Activated CD8-positive, alpha-beta memory T cell treated with anti-CD3 and anti-CD28 coated beads, Interleukin-2, amount 50 U/mL, for 1 hour (primary cell): ENCODE results near the gene ISY1.
"Not testable (repeated sequence)": the region's sequence is repeated elsewhere in the genome, so short reads cannot be mapped to it uniquely, and the experiment has no call there.

Source experiments
- DNase-seq: peaks from one replicate; pipeline ENCODE4 v3.0.0-alpha.2; 2020; ENCODE audit errors: extremely low read depth

ISY1 gene

DNA sequence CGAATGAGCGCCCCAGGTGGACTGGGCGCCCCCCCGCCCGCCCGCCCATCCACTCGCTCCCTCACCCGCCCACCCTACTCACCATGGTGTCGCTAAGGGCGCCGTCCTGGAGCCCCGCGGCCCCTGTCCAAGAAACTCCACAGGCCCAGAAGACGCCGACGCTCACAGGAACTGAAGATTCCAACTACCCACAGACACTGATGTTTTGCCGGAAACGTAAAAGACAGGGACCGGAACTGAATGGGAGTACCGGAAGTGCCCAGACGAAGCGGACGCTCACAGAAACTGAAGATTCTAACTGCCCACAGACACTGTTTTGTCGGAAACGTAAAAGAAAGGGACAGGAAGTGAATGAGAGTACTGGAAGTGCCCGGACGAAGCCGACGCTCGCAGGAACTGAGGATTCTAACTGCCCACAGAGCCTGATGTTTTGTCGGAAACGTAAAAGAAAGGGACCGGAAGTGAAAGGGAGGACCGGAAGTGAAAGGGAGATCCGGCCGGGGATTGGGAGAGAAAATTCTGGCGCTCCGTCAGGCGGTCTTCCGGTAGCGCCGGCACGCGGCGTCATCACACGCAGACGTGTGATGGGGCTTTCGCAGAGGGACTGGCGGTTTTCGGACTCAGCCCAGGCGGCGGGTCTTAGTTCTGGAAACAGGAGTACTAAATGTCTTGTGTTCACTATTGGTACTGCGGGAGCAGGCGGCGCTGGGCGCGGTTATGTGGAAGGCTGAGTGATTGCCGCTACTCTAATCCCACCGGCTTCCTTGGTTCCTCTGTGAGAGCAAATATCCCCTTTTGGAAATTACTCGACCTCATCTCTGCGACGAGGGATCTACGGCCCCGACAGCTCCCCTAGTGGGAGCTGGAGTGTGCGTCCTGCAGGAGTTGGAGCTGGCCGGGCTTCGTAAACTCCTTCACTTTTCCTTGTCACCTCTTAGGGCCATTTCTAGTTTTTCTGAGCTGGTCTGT lies at the start of gene ISY1:
Gene ISY1 (minus strand): TSS at position 173 of the 969 bp plus-strand sequence. CDS start 88 bp downstream, at position 85.
- DNase-seq: peak; percentile 77

GRCh38 chr3:129207479-129207878 lies 46.6 kb upstream of the ISY1 start:
- no peak for DNase-seq

DNA sequence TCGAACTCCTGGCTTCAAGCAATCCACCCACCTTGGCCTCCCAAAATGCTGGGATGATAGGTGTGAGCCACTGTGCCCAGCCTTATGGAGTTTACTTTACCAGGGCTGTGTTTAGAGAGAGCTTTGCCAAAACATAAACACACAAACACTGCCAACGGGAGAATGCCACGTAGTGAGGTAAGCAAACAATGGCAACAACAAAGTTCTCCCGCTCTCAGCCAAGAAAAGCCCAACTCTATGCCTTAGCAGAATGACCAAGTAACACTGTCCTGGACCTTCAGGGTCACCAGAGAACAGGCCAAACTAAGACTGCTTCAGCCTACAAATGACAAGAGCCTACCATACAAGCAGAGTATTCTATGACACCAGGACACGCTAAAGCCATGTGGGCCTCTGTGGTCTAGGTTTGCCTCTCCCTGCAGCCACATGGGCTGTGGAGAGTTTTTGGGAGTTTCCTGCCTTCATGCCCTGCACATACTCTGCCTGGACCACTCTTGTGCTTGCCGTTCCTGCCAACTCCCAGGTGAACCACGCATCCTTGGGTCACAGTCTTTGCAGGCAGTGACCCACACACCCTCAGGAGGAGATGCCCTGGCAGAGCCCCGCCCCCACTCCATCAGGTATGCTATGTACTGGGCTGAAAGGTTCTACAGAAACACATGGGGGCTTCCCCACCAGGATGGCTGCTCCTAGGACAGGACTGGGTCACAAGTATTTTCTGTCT lies 44.4 kb upstream of the ISY1 start:
- DNase-seq: no peak

DNA sequence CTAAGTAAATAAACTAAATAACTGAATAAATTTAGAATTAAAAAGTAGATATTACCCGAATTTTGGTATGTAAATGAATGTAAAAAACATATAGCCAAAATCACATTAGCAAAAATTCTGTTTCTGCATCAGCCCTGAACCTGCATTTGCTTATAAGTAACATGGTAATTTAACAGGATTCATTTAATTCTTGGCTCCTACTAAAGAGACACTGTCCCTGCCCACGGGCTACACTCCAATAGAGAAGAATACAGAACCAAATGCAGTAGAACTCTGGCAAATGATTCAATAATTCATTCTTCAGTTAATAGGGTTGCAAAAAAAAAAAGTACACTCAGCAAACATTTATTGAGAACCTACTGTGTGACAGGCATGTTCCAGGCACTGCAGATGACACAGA lies 43.6 kb upstream of the ISY1 start:
- no peak for DNase-seq

GRCh38 chr3:129199366-129199765 lies 38.5 kb upstream of the ISY1 start:
- DNase-seq: no peak

- DNase-seq: no peak
These were observed 36.5 kb upstream of the ISY1 start for GRCh38 chr3:129197321-129197720.

- no peak for DNase-seq
These were observed 35.7 kb upstream of the ISY1 start for GRCh38 chr3:129196601-129197000.

DNA sequence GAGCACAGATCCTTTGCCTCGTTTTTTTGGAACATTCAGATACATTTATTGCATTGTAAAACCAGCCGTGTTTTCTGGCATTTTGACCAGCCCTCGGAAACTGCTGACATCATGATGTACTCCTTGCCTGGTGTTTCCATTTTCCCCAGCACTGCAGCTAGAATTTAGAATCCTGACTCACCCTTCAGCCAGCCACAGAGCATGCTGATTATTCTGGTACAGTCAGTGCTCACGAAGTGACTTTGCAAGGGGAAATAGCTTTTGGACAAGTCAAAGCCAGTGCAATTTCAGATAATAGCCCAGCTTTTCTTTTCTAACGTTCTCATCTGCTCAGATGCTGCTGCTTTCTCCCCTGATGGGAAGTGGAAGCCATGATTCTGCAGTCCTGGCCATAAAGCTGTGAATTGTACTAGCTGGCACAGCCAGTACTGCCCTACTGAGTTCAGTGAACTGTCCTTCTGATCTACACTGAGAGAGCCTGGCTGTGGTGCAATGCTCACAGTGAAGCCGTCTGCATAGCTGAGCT lies 34.9 kb upstream of the ISY1 start:
- DNase-seq: no peak

DNA sequence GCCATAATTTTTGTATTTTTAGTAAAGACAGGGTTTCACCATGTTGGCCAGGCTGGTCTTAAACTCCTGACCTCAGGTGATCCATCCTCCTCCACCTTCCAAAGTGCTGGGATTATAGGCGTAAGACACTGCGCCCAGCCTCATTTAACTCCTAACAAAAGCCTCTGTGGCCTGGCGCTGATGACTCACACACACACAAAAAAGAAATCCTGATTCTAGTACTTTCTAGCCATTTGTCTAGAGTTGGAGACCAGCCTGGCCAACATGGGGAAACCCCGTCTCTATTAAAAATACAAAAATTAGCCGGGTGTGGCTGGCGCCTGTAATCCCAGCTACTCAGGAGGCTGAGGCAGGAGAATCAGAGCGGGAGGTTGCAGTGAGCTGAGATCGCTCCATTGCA lies 28.9 kb upstream of the ISY1 start:
- DNase-seq: not testable (repeated sequence)

GRCh38 chr3:129187857-129188256 lies 27.0 kb upstream of the ISY1 start:
- no peak for DNase-seq

DNA sequence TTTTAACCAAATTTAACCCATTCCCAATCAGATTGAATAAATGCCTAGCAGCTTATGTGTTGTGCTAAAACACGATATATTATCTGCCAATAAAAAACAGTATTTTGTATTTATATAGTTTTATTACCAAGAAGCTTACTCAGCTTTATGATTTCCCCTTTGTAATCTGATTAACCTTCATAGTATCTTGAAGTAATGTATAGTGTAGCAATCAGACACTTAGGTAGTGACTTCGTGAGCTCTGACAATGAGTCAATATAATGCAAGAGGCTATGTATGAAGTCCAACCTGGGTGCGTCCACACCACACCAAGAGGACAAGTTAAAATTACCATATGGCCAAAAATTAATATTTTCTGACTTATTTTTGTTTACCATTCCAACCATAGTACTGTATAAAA lies 24.9 kb upstream of the ISY1 start:
- DNase-seq: no peak

- DNase-seq: not testable (repeated sequence)
These were observed 24.1 kb upstream of the ISY1 start for GRCh38 chr3:129184784-129185542.

- no peak for DNase-seq
These were observed 23.5 kb upstream of the ISY1 start for GRCh38 chr3:129184396-129184657.

- peak; percentile 72 for DNase-seq
These were observed 22.9 kb upstream of the ISY1 start, which contains the start of gene CNBP for GRCh38 chr3:129183569-129184395. Gene CNBP (minus strand): TSS chr3:129183896. CDS start chr3:129171757, 12,139 bp downstream.

- DNase-seq: no peak
These were observed 21.7 kb upstream of the ISY1 start for GRCh38 chr3:129182390-129183185.

- DNase-seq: no peak
These were observed 21.0 kb upstream of the ISY1 start for GRCh38 chr3:129181819-129182218.

DNA sequence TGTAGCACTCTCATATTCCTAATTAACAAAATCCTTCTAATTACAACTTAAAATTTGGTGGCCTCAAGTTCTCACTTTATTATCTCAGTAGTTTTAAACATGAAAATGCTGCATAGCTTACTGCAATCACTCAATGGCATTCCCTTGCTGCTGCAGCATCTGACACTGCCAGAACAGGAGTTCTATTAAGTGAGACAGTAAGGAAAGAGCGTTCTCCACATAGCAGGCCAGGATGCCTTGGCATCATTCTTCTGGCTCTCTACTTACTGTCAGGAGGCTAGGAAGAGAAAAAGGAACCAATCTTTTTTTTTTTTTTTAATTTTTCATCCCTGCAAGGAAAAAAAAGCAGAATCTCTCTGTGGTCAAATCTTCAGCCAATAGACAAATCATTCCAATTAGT lies 19.6 kb upstream of the ISY1 start:
- no peak for DNase-seq

DNA sequence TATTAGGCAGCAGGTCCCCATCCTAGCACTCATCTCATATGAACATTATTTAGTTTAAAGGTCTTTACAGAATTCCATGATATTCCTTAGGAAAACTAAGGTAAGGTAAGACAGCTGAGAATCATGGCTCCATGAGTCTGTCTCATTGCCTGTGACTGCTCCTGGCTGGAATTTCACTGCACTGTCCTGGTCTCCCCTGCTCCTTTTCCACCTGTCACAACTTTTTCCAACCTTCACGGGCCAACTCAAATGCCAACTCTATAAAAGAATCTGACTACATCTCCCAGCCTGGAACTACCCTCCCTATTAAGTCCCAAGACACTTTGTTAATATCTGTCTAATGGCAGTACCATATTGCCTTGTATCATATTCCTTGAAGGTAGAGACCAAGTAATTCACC lies 15.2 kb upstream of the ISY1 start:
- DNase-seq: no peak

GRCh38 chr3:129173725-129174124 lies 12.9 kb upstream of the ISY1 start:
- no peak for DNase-seq

DNA sequence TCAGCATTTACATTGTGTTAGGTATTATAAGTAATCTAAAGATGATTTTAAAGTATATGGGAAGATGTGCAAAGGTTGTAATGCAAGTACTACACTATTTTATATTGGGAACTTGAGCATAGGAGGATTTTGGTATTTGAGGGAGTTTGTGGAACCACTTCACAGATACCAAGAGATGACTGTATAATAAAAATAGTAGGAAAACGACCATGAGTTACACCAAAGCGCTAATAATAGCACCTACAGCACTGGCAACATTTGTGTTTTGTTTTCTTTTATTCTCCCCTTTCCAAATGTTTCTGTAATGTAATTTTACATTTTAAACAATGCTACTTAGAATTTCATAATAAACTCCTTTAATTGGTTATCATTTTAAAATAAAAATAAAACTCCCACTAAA lies 12.3 kb upstream of the ISY1 start:
- DNase-seq: no peak
